Neural crest cell (in vitro differentiated cells): ENCODE measurements around the gene WNK1. TPM values are rescaled to one million over a fixed set of nuclear protein-coding genes. Genes with fewer than 3 reads are reported as not detected.

ENCODE experiments used
- DNase-seq: peaks from one replicate; pipeline ENCODE4 v3.0.0; 2021; ENCODE audit warnings: low read depth, mixed read lengths, low spot score
- H3K27ac Mint-ChIP-seq: one replicate; pipeline ENCODE4 v1.8.0; 2021; ENCODE audit warnings: mild to moderate bottlenecking, mixed read lengths; ENCODE audit not compliant: unreplicated experiment
- H3K27me3 Mint-ChIP-seq: 2 replicates; pipeline ENCODE4 v1.8.0; 2021; ENCODE audit warnings: low read depth, mild to moderate bottlenecking, mixed read lengths
- H3K36me3 Mint-ChIP-seq: 2 replicates; pipeline ENCODE4 v1.8.0; 2021; ENCODE audit warnings: low read depth, mild to moderate bottlenecking, mixed read lengths
- H3K4me1 Mint-ChIP-seq: 2 replicates; pipeline ENCODE4 v1.8.0; 2021; ENCODE audit warnings: mixed read lengths
- H3K4me3 Mint-ChIP-seq: one replicate; pipeline ENCODE4 v1.8.0; 2021; ENCODE audit warnings: mild to moderate bottlenecking, mixed read lengths
- H3K9me3 Mint-ChIP-seq: 2 replicates; pipeline ENCODE4 v1.8.0; 2021; ENCODE audit warnings: mixed read lengths
- total RNA-seq: library from RNA; stranded (reverse); gene quantifications from 2 replicates; pipeline ENCODE4 v1.2.1, GENCODE V29; 2021
- TF ChIP-seq, protein P1 (sequence below): fragments of 200-600 bp; sonication (generic); conservative IDR thresholded peaks from 2 replicates; pipeline ENCODE4 v1.5.0; 2021; ENCODE audit warnings: antibody characterized with exemption, mild to moderate bottlenecking

Gene WNK1
- total RNA-seq, 1 donor from 2014 or later: 155 TPM

DNA sequence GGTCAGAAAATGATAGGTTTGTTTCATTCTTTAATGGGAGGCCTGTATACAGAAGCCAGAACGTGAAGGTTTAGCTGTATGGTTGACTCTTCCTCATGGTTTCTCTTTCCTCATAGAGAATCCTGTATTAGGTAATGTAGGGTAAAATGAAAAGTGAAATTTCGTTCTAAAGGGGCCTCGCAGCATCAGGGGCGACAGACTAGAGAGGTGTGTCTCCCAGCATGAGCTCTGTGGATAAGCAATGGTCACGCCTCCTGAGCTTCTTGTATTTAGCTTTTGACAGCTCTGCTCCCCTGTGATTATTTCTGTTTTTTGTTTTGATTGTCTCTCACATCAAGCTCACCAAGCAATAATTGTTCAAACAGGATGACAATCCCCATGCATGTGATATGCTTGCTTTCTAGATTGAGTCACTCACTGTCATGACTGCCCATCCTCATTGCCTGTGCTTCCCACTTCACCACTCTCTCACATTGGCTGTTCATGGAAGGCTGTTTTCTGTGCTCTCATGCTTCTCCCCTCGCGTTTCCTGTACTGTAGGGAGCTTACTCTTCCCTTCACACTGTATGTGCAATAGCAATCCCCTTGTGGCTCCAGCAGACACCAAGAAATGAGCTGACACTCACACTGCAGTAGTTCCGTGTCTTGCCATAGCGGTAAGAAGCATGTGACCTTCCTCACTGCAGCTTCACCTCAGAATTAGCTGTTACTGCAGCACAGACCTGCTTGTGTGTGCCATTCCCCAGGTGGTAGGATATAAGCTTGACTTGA, 153.1 kb downstream of the WNK1 start:
- H3K27ac Mint-ChIP-seq: no peak overlapping the region
- no peak overlapping the region for H3K4me3 Mint-ChIP-seq
- TF ChIP-seq, protein P1, sequence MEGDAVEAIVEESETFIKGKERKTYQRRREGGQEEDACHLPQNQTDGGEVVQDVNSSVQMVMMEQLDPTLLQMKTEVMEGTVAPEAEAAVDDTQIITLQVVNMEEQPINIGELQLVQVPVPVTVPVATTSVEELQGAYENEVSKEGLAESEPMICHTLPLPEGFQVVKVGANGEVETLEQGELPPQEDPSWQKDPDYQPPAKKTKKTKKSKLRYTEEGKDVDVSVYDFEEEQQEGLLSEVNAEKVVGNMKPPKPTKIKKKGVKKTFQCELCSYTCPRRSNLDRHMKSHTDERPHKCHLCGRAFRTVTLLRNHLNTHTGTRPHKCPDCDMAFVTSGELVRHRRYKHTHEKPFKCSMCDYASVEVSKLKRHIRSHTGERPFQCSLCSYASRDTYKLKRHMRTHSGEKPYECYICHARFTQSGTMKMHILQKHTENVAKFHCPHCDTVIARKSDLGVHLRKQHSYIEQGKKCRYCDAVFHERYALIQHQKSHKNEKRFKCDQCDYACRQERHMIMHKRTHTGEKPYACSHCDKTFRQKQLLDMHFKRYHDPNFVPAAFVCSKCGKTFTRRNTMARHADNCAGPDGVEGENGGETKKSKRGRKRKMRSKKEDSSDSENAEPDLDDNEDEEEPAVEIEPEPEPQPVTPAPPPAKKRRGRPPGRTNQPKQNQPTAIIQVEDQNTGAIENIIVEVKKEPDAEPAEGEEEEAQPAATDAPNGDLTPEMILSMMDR: no peak
- no peaks in the 10 kb centered on the region for H3K9me3 Mint-ChIP-seq
- H3K36me3 Mint-ChIP-seq: peaks cover 19% of the 10 kb centered on the region
- no peaks in the 10 kb centered on the region for H3K27me3 Mint-ChIP-seq
- DNase-seq: no peak
- H3K4me1 Mint-ChIP-seq: peaks cover 7% of the 10 kb centered on the region

DNA sequence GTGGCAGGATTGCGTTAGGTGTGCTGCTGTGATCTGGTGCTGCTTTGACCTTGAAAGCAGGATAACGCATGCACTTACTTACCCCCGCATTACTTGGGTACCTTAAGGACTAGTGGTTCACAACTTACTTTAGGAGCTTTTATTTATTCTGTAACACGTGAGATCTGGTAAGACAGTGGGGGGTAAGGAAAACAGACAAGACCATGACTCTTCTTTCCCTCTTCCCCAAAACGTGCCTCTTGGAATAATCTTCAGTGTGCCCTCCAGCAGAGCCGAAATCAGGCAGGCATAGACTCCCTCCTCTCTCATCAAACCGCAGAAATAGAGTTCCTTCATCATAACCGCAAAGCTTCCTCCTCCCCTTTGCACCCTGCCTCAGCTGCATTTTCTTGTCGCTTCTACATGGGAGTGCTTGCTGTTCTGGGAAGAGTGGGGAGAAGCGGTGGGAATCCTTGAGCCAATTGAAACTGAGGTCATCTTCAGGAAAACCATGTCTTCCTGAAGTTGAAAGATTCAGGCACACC, 153.7 kb downstream of the WNK1 start:
- no peak for DNase-seq
- peaks cover 19% of the 10 kb centered on the region for H3K36me3 Mint-ChIP-seq

DNA sequence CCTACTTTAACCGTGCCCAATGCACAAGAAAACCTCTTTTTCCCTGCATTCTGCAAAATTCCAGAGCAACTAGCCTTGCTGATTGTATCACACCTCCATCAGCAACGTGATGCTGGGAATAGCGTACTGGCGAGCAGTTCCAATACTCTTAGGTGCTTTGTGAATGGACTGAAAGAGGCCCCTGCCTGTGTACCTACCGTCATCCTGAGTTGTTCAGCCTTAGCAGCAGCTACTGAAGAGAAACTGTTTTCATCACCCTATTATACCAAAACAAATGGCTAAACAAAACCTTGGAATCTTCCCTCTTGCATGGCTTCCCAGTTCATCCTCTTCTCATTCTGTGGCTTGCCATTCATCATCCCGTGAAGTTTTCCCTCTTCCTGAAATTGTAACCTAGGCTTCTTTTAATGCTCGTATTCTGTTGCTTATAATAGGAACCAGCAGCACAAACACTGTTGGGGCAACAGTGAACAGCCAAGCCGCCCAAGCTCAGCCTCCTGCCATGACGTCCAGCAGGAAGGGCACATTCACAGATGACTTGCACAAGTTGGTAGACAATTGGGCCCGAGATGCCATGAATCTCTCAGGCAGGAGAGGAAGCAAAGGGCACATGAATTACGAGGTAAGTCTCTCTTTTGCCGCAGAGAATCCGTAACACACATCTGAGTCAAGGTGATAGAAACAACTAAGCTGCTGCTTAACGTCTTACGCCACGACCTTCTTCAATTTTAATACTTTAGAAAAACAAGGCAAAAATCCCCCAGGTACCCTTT, 155.2 kb downstream of the WNK1 start:
- no peaks in the 10 kb centered on the region for H3K27me3 Mint-ChIP-seq
- DNase-seq: no peak
- TF ChIP-seq, protein P1: no peak
- no peaks in the 10 kb centered on the region for H3K9me3 Mint-ChIP-seq
- H3K36me3 Mint-ChIP-seq: peaks cover 13% of the 10 kb centered on the region
- H3K4me3 Mint-ChIP-seq: no peak overlapping the region
- peaks cover 6% of the 10 kb centered on the region for H3K4me1 Mint-ChIP-seq
- peak overlapping the region; percentile 28 for H3K27ac Mint-ChIP-seq

More for the DNA sequence above, 153.7 kb downstream of the WNK1 start:
- Mint-ChIP-seq H3K27me3 (no peaks in the 10 kb centered on the region), H3K9me3 (no peaks in the 10 kb centered on the region), H3K4me1 (peaks cover 7% of the 10 kb centered on the region), H3K4me3 (no peak overlapping the region), H3K27ac (no peak overlapping the region)
- TF ChIP-seq, protein P1: no peak

DNA sequence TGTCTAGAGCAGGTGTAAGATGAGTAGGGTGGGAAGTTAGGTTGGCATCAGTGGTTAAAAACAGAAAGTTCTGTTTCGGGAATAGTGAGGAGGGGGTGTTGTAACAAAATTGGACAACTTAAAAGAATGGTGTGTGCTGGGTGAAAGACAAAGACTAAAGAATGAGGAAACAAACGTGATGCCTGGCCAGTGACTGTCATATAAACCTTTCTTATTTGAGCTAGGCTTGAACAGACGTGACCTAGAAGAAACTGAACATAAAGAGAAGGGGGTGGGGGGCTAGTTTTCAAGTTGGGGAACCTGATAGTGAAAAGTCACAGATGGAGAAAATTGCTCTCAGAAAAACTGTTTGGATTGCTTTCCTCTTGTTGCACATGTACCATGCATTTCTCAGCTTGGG, 157.5 kb downstream of the WNK1 start:
- H3K27me3 Mint-ChIP-seq: no peaks in the 10 kb centered on the region
- no peak overlapping the region for H3K4me3 Mint-ChIP-seq
- H3K4me1 Mint-ChIP-seq: no peaks in the 10 kb centered on the region
- H3K36me3 Mint-ChIP-seq: peaks cover 20% of the 10 kb centered on the region
- TF ChIP-seq, protein P1: no peak
- no peak overlapping the region for H3K27ac Mint-ChIP-seq
- no peaks in the 10 kb centered on the region for H3K9me3 Mint-ChIP-seq
- no peak for DNase-seq

DNA sequence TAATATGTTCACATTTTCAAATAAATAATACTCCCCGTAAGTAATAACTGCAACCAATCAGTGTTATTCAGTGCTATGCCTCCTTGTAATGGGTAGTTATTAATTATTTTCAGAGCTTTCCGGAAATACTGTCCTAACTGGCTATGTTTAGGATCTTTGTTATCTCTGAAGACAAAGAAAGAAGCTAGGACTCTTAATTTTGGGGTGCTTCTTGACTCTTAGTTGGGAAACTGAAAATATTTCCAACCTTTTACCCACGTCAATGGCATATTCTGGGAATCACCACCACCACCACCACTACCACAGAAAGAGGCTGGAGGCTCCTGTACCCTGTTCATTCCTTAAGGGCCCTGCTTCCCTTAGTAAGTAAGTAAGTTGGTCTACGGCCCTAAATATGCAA, 158.0 kb downstream of the WNK1 start:
- H3K4me3 Mint-ChIP-seq: no peak overlapping the region
- no peak overlapping the region for H3K27ac Mint-ChIP-seq
- TF ChIP-seq, protein P1: no peak
- no peaks in the 10 kb centered on the region for H3K9me3 Mint-ChIP-seq
- H3K4me1 Mint-ChIP-seq: no peaks in the 10 kb centered on the region
- no peak for DNase-seq
- no peaks in the 10 kb centered on the region for H3K27me3 Mint-ChIP-seq
- peaks cover 19% of the 10 kb centered on the region for H3K36me3 Mint-ChIP-seq
